ENCODE results near the gene WDR44.

Gene WDR44

GRCh38 chrX:118364261-118364660, 18.4 kb downstream of the WDR44 start:
- H3K79me2 ChIP-seq (ENCODE audit: insufficient read depth, low read depth): no peaks in the 10 kb centered on the region; the same call in 1 of the 2 replicates

GRCh38 chrX:118367338-118367737, 21.4 kb downstream of the WDR44 start:
- H3K9ac ChIP-seq: no peak overlapping the region
- H2AFZ ChIP-seq (ENCODE audit: low read depth): no peak overlapping the region
- H3K4me1 ChIP-seq (ENCODE audit: low read depth, poor library complexity, severe bottlenecking): peaks cover 16% of the 10 kb centered on the region
- no peaks in the 10 kb centered on the region for H4K20me1 ChIP-seq (ENCODE audit: insufficient read depth)
- H3K4me2 ChIP-seq: no peak overlapping the region
- no peak for TF ChIP-seq CTCF (conservative IDR thresholded peaks at IDR 0.05; ENCODE audit: low read depth, low read length)
- no peaks in the 10 kb centered on the region for H3K79me2 ChIP-seq (ENCODE audit: insufficient read depth, low read depth)
- no peak overlapping the region for H3K27ac ChIP-seq
- no peak overlapping the region for H3K4me3 ChIP-seq (IDR thresholded peaks at IDR 0.05; ENCODE audit: insufficient read depth, low read depth, low read length)
- H3K36me3 ChIP-seq (ENCODE audit: insufficient read depth): no peaks in the 10 kb centered on the region
- H3K27me3 ChIP-seq (ENCODE audit: insufficient read depth, low read depth): no peaks in the 10 kb centered on the region

More at GRCh38 chrX:118364261-118364660, 18.4 kb downstream of the WDR44 start:
- Histone ChIP-seq H3K4me2 (peak overlapping the region; percentile 29; the same call in 1 of the 2 replicates), H3K27ac (no peak overlapping the region), H3K4me3 (IDR thresholded peaks at IDR 0.05; ENCODE audit: insufficient read depth, low read depth, low read length) (no peak overlapping the region), H3K36me3 (ENCODE audit: insufficient read depth) (no peaks in the 10 kb centered on the region), H4K20me1 (ENCODE audit: insufficient read depth) (no peaks in the 10 kb centered on the region), H2AFZ (ENCODE audit: low read depth) (no peak overlapping the region), H3K9ac (no peak overlapping the region), H3K4me1 (ENCODE audit: low read depth, poor library complexity, severe bottlenecking) (peaks cover 45% of the 10 kb centered on the region), H3K27me3 (ENCODE audit: insufficient read depth, low read depth) (no peaks in the 10 kb centered on the region)
- TF ChIP-seq CTCF (conservative IDR thresholded peaks at IDR 0.05; ENCODE audit: low read depth, low read length): no peak

GRCh38 chrX:118368398-118368797, 22.5 kb downstream of the WDR44 start:
- no peaks in the 10 kb centered on the region for H3K36me3 ChIP-seq (ENCODE audit: insufficient read depth)
- H3K27ac ChIP-seq: no peak overlapping the region
- no peak overlapping the region for H3K4me2 ChIP-seq
- no peak overlapping the region for H3K9ac ChIP-seq
- no peak overlapping the region for H3K4me3 ChIP-seq (IDR thresholded peaks at IDR 0.05; ENCODE audit: insufficient read depth, low read depth, low read length)
- TF ChIP-seq CTCF (conservative IDR thresholded peaks at IDR 0.05; ENCODE audit: low read depth, low read length): no peak
- peaks cover 14% of the 10 kb centered on the region for H3K4me1 ChIP-seq (ENCODE audit: low read depth, poor library complexity, severe bottlenecking)
- no peaks in the 10 kb centered on the region for H4K20me1 ChIP-seq (ENCODE audit: insufficient read depth)
- H3K79me2 ChIP-seq (ENCODE audit: insufficient read depth, low read depth): no peaks in the 10 kb centered on the region
- H2AFZ ChIP-seq (ENCODE audit: low read depth): no peak overlapping the region
- H3K27me3 ChIP-seq (ENCODE audit: insufficient read depth, low read depth): no peaks in the 10 kb centered on the region

GRCh38 chrX:118370921-118371624, 25.2 kb downstream of the WDR44 start:
- no peak overlapping the region for H3K27ac ChIP-seq
- H4K20me1 ChIP-seq (ENCODE audit: insufficient read depth): no peaks in the 10 kb centered on the region
- no peak overlapping the region for H2AFZ ChIP-seq (ENCODE audit: low read depth)
- no peaks in the 10 kb centered on the region for H3K79me2 ChIP-seq (ENCODE audit: insufficient read depth, low read depth)
- no peaks in the 10 kb centered on the region for H3K4me1 ChIP-seq (ENCODE audit: low read depth, poor library complexity, severe bottlenecking)
- H3K36me3 ChIP-seq (ENCODE audit: insufficient read depth): no peaks in the 10 kb centered on the region
- H3K4me2 ChIP-seq: no peak overlapping the region
- H3K4me3 ChIP-seq (IDR thresholded peaks at IDR 0.05; ENCODE audit: insufficient read depth, low read depth, low read length): no peak overlapping the region
- no peaks in the 10 kb centered on the region for H3K27me3 ChIP-seq (ENCODE audit: insufficient read depth, low read depth)
- no peak for TF ChIP-seq CTCF (conservative IDR thresholded peaks at IDR 0.05; ENCODE audit: low read depth, low read length)
- no peak overlapping the region for H3K9ac ChIP-seq
